GM18951 (cell line): ENCODE data around the gene ATF5.

ENCODE experiments used
- POLR2A ChIP-seq: IDR thresholded peaks from 4 replicates; pipeline ENCODE4 v1.6.1; 2011; ENCODE audit warnings: mild to moderate bottlenecking; ENCODE audit not compliant: insufficient read length, insufficient read depth; ENCODE audit errors: extremely low read depth
- in situ Hi-C: fragments of 300-500 bp; cut with MboI; formaldehyde crosslinking; loops from one replicate; pipeline ENCODE4 v1.12.0; 2022; ENCODE audit warnings: low sequenced_read_pairs, mixed read lengths, inconsistent platforms; ENCODE audit not compliant: unreplicated experiment

The ATF5 gene

GRCh38 chr19:49906879-49907564 lies 22.0 kb upstream of the ATF5 start:
- in situ Hi-C loops, result no loop called here
- TF ChIP-seq POLR2A, result no peak

GRCh38 chr19:49907745-49908446 lies 21.1 kb upstream of the ATF5 start:
- no peak for TF ChIP-seq POLR2A
- in situ Hi-C loops, result no loop called here

- in situ Hi-C loops, result no loop called here
- TF ChIP-seq POLR2A, result no peak
Measured at GRCh38 chr19:49908480-49909420, 20.3 kb upstream of the ATF5 start.

GRCh38 chr19:49910179-49910578 lies 18.8 kb upstream of the ATF5 start:
- peak; percentile 30 for TF ChIP-seq POLR2A
- in situ Hi-C loops, result no loop called here

GRCh38 chr19:49911381-49912145 lies 17.4 kb upstream of the ATF5 start:
- TF ChIP-seq POLR2A, result peak; percentile 55
- in situ Hi-C loops, result no loop called here

- in situ Hi-C loops, result no loop called here
- no peak for TF ChIP-seq POLR2A
Measured at GRCh38 chr19:49912965-49913685, 15.9 kb upstream of the ATF5 start.

GRCh38 chr19:49913720-49914119 lies 15.3 kb upstream of the ATF5 start:
- TF ChIP-seq POLR2A, result no peak
- in situ Hi-C loops, result no loop called here

GRCh38 chr19:49915271-49915670 lies 13.7 kb upstream of the ATF5 start:
- no peak for TF ChIP-seq POLR2A
- in situ Hi-C loops, result no loop called here

GRCh38 chr19:49916839-49917733 lies 11.9 kb upstream of the ATF5 start:
- in situ Hi-C loops, result no loop called here

GRCh38 chr19:49918089-49918488 lies 10.9 kb upstream of the ATF5 start:
- TF ChIP-seq POLR2A, result no peak
- in situ Hi-C loops, result no loop called here

More at GRCh38 chr19:49916839-49917733, 11.9 kb upstream of the ATF5 start:
- TF ChIP-seq POLR2A, result no peak

GRCh38 chr19:49920624-49921363 lies 8.2 kb upstream of the ATF5 start:
- in situ Hi-C loops, result no loop called here
- TF ChIP-seq POLR2A, result no peak
